Astrocyte (in vitro differentiated cells and primary cell): ENCODE results near the gene MAP3K4. TPM values are rescaled to one million over a fixed set of nuclear protein-coding genes. Genes with fewer than 3 reads are reported as not detected.
A peak's percentile ranks its signal among the peaks of the same experiment; 100 is the strongest.

Experiments used
- DNase-seq: peaks from one replicate; pipeline ENCODE4 v3.0.0-alpha.2; 2010; ENCODE audit warnings: low read depth
- FAIRE-seq: peaks from 2 replicates; lab custom pipeline; 2011; peaks lifted over from hg19 to GRCh38; lab: Jason Lieb, UNC
- H2AFZ ChIP-seq: 2 replicates; pipeline ENCODE4 v1.6.0; 2012; ENCODE audit warnings: low read depth, low read length, inconsistent platforms
- H3K27ac ChIP-seq: 2 replicates; pipeline ENCODE4 v1.5.1; 2011; ENCODE audit warnings: low read depth, low read length, inconsistent platforms
- H3K27me3 ChIP-seq: 2 replicates; pipeline ENCODE4 v1.6.0; 2011; ENCODE audit warnings: low read length, inconsistent platforms; ENCODE audit not compliant: insufficient read depth
- H3K36me3 ChIP-seq: 2 replicates; pipeline ENCODE4 v1.5.1; 2011; ENCODE audit warnings: low read length, inconsistent platforms; ENCODE audit not compliant: insufficient read depth
- H3K4me1 ChIP-seq: 2 replicates; pipeline ENCODE4 v1.5.1; 2011; ENCODE audit warnings: low read length, inconsistent platforms; ENCODE audit not compliant: insufficient read depth
- H3K4me2 ChIP-seq: 2 replicates; pipeline ENCODE4 v1.6.0; 2012; ENCODE audit warnings: low read length, inconsistent platforms
- H3K4me3 ChIP-seq: 2 replicates; pipeline ENCODE4 v1.5.1; 2011; ENCODE audit warnings: low read depth, mild to moderate bottlenecking, low read length, inconsistent platforms; ENCODE audit not compliant: insufficient read depth
- H3K79me2 ChIP-seq: 2 replicates; pipeline ENCODE4 v1.6.0; 2012; ENCODE audit warnings: mild to moderate bottlenecking, low read length, inconsistent platforms; ENCODE audit not compliant: insufficient read depth
- H3K9ac ChIP-seq: 2 replicates; pipeline ENCODE4 v1.6.0; 2012; ENCODE audit warnings: mild to moderate bottlenecking, low read length, inconsistent platforms
- H3K9me3 ChIP-seq: 2 replicates; pipeline ENCODE4 v1.5.1; 2012; ENCODE audit warnings: low read depth, mild to moderate bottlenecking, low read length, inconsistent platforms; ENCODE audit not compliant: insufficient read depth
- H4K20me1 ChIP-seq: 2 replicates; pipeline ENCODE4 v1.6.0; 2012; ENCODE audit warnings: low read length, inconsistent platforms; ENCODE audit not compliant: insufficient read depth
- H3K27ac Mint-ChIP-seq: one replicate; pipeline ENCODE4 v1.8.0; 2021; ENCODE audit warnings: mild to moderate bottlenecking, mixed read lengths; ENCODE audit not compliant: unreplicated experiment
- H3K27me3 Mint-ChIP-seq: one replicate; pipeline ENCODE4 v1.8.0; 2021; ENCODE audit warnings: low read depth, mixed read lengths; ENCODE audit not compliant: unreplicated experiment
- H3K36me3 Mint-ChIP-seq: one replicate; pipeline ENCODE4 v1.8.0; 2021; ENCODE audit warnings: low read depth, mixed read lengths; ENCODE audit not compliant: unreplicated experiment
- H3K4me1 Mint-ChIP-seq: one replicate; pipeline ENCODE4 v1.8.0; 2021; ENCODE audit warnings: low read depth, mixed read lengths; ENCODE audit not compliant: unreplicated experiment
- H3K4me3 Mint-ChIP-seq: one replicate; pipeline ENCODE4 v1.8.0; 2021; ENCODE audit warnings: mild to moderate bottlenecking, moderate library complexity, mixed read lengths; ENCODE audit not compliant: unreplicated experiment
- H3K9me3 Mint-ChIP-seq: one replicate; pipeline ENCODE4 v1.8.0; 2021; ENCODE audit warnings: mild to moderate bottlenecking, mixed read lengths; ENCODE audit not compliant: unreplicated experiment
- CTCF ChIP-seq: IDR thresholded peaks from 2 replicates; pipeline ENCODE4 v1.5.1; 2011; ENCODE audit warnings: low read depth, mild to moderate bottlenecking, inconsistent platforms, low read length, moderate library complexity; ENCODE audit not compliant: insufficient read depth
- EZH2 ChIP-seq: IDR thresholded peaks from 2 replicates; pipeline ENCODE4 v1.6.1; 2012; ENCODE audit warnings: mild to moderate bottlenecking, low read length, inconsistent platforms; ENCODE audit not compliant: insufficient read depth
- total RNA-seq: library from RNA; stranded (reverse); gene quantifications from 2 replicates; pipeline ENCODE4 v1.2.1, GENCODE V29; 2021

Gene MAP3K4
- total RNA-seq, 1 donor from 2014 or later: 22.1 TPM

GRCh38 chr6:161003336-161003735 is 11.8 kb downstream of the MAP3K4 start:
- Histone ChIP-seq H3K36me3 (no peaks in the 10 kb centered on the region), H4K20me1 (peaks cover 5% of the 10 kb centered on the region), H3K4me1 (no peaks in the 10 kb centered on the region), H3K4me2 (no peak overlapping the region), H2AFZ (no peak overlapping the region), H3K4me3 (no peak overlapping the region), H3K9ac (no peak overlapping the region), H3K79me2 (peaks cover 91% of the 10 kb centered on the region), H3K27me3 (no peaks in the 10 kb centered on the region), H3K27ac (no peak overlapping the region), H3K9me3 (no peaks in the 10 kb centered on the region)
- Mint-ChIP-seq H3K4me1 (peaks cover 12% of the 10 kb centered on the region), H3K4me3 (peak overlapping the region; percentile 47), H3K27ac (peak overlapping the region; percentile 72), H3K36me3 (no peaks in the 10 kb centered on the region), H3K9me3 (no peaks in the 10 kb centered on the region), H3K27me3 (no peaks in the 10 kb centered on the region)
- TF ChIP-seq CTCF: no peak
- no peak for TF ChIP-seq EZH2
- FAIRE-seq (no peak), DNase-seq (peak; percentile 61)

GRCh38 chr6:161008245-161008644 is 16.7 kb downstream of the MAP3K4 start:
- Mint-ChIP-seq H3K9me3 (no peaks in the 10 kb centered on the region), H3K4me1 (peaks cover 28% of the 10 kb centered on the region), H3K36me3 (no peaks in the 10 kb centered on the region), H3K27ac (no peak overlapping the region), H3K4me3 (no peak overlapping the region), H3K27me3 (no peaks in the 10 kb centered on the region)
- TF ChIP-seq EZH2 (no peak), CTCF (no peak)
- Histone ChIP-seq H3K36me3 (no peaks in the 10 kb centered on the region), H3K4me3 (no peak overlapping the region), H3K4me2 (no peak overlapping the region), H3K4me1 (peaks cover 21% of the 10 kb centered on the region), H3K9me3 (no peaks in the 10 kb centered on the region), H3K9ac (no peak overlapping the region), H3K27ac (no peak overlapping the region), H4K20me1 (peaks cover 4% of the 10 kb centered on the region), H3K79me2 (peaks cover 91% of the 10 kb centered on the region), H3K27me3 (no peaks in the 10 kb centered on the region), H2AFZ (no peak overlapping the region)
- DNase-seq (no peak), FAIRE-seq (no peak)

DNA sequence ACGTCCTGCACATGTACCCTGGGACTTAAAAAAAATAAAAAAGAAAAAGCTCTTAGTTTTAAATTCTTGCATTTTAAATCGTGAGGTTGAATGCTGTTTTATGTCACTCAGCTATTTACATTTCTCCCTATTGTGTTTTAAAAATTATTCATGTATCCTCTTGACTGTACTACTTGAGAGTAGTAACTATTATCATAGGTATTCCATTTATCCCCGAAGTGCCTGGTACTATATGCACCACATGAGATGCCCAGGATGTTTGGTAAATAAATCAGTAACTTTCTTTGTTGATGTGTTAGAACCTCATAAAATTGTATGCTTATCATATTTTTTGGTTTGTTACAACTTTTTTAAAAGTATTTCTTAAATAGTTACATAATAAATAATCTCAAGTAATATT is 18.4 kb downstream of the MAP3K4 start:
- no peak overlapping the region for H3K27ac Mint-ChIP-seq
- Histone ChIP-seq H3K4me1 (peaks cover 21% of the 10 kb centered on the region), H3K9me3 (no peaks in the 10 kb centered on the region), H2AFZ (no peak overlapping the region), H3K4me2 (no peak overlapping the region), H3K79me2 (peaks cover 93% of the 10 kb centered on the region), H3K36me3 (no peaks in the 10 kb centered on the region), H3K4me3 (no peak overlapping the region), H3K27ac (peak overlapping the region; percentile 25), H3K27me3 (no peaks in the 10 kb centered on the region), H4K20me1 (peaks cover 8% of the 10 kb centered on the region), H3K9ac (no peak overlapping the region)
- no peak overlapping the region for H3K4me3 Mint-ChIP-seq
- H3K27me3 Mint-ChIP-seq: no peaks in the 10 kb centered on the region
- TF ChIP-seq CTCF: no peak
- TF ChIP-seq EZH2: no peak
- peak; percentile 55 for DNase-seq
- H3K4me1 Mint-ChIP-seq: peaks cover 25% of the 10 kb centered on the region
- H3K36me3 Mint-ChIP-seq: no peaks in the 10 kb centered on the region
- FAIRE-seq: no peak
- H3K9me3 Mint-ChIP-seq: no peaks in the 10 kb centered on the region
